Effector memory CD4-positive, alpha-beta T cell (primary cell): Measurements from ENCODE around the gene PDGFD.

Experiments
- DNase-seq, 3 donors: peaks; one replicate each; pipeline ENCODE4 v3.0.0-alpha.2; 2020
- H3K27ac ChIP-seq: 2 replicates; pipeline ENCODE4 v1.7.0; 2013; ENCODE audit warnings: mild to moderate bottlenecking, low read length, moderate library complexity; ENCODE audit not compliant: insufficient read depth, poor library complexity, severe bottlenecking
- H3K27me3 ChIP-seq: replicated peaks from 2 replicates; pipeline ENCODE4 v1.7.0; 2013; ENCODE audit warnings: mild to moderate bottlenecking, low read length; ENCODE audit not compliant: insufficient read depth, control insufficient read depth, poor library complexity, severe bottlenecking
- H3K36me3 ChIP-seq: 2 replicates; pipeline ENCODE4 v1.7.0; 2013; ENCODE audit warnings: mild to moderate bottlenecking, low read length, moderate library complexity; ENCODE audit not compliant: control insufficient read depth, insufficient read depth
- H3K4me1 ChIP-seq: 2 replicates; pipeline ENCODE4 v1.7.0; 2013; ENCODE audit warnings: low read length, mild to moderate bottlenecking; ENCODE audit not compliant: control insufficient read depth, insufficient read depth, poor library complexity, severe bottlenecking
- H3K4me3 ChIP-seq: 2 replicates; pipeline ENCODE4 v1.7.0; 2013; ENCODE audit warnings: low read length, low read depth, mild to moderate bottlenecking; ENCODE audit not compliant: insufficient read depth, poor library complexity, severe bottlenecking
- H3K9me3 ChIP-seq: 2 replicates; pipeline ENCODE4 v1.7.0; 2013; ENCODE audit warnings: mild to moderate bottlenecking, low read length, moderate library complexity; ENCODE audit not compliant: control insufficient read depth

PDGFD gene

GRCh38 chr11:104098132-104098531 is 65.8 kb downstream of the PDGFD start:
- no peak overlapping the region for H3K4me3 ChIP-seq
- no peaks in the 10 kb centered on the region for H3K36me3 ChIP-seq
- no peak overlapping the region for H3K27ac ChIP-seq
- DNase-seq = no peak
- H3K9me3 ChIP-seq = no peaks in the 10 kb centered on the region
- H3K27me3 ChIP-seq = no peaks in the 10 kb centered on the region
- no peaks in the 10 kb centered on the region for H3K4me1 ChIP-seq

- Histone ChIP-seq H3K36me3 (no peaks in the 10 kb centered on the region), H3K27me3 (no peaks in the 10 kb centered on the region), H3K27ac (no peak overlapping the region), H3K9me3 (no peaks in the 10 kb centered on the region), H3K4me3 (no peak overlapping the region), H3K4me1 (no peaks in the 10 kb centered on the region)
- DNase-seq = no peak
Observed at GRCh38 chr11:104096900-104097299, 67.0 kb downstream of the PDGFD start.

- H3K9me3 ChIP-seq = no peaks in the 10 kb centered on the region
- no peaks in the 10 kb centered on the region for H3K27me3 ChIP-seq
- H3K4me1 ChIP-seq = no peaks in the 10 kb centered on the region
- no peak overlapping the region for H3K4me3 ChIP-seq
- no peaks in the 10 kb centered on the region for H3K36me3 ChIP-seq
- H3K27ac ChIP-seq = no peak overlapping the region
- DNase-seq = no peak
Observed at GRCh38 chr11:104095791-104096190, 68.2 kb downstream of the PDGFD start.

GRCh38 chr11:104094576-104094975 is 69.4 kb downstream of the PDGFD start:
- H3K9me3 ChIP-seq = no peaks in the 10 kb centered on the region
- no peak overlapping the region for H3K4me3 ChIP-seq

GRCh38 chr11:104093426-104094280 is 70.3 kb downstream of the PDGFD start:
- H3K36me3 ChIP-seq = no peaks in the 10 kb centered on the region
- no peaks in the 10 kb centered on the region for H3K27me3 ChIP-seq
- no peak for DNase-seq
- H3K27ac ChIP-seq = no peak overlapping the region
- H3K4me3 ChIP-seq = no peak overlapping the region
- H3K9me3 ChIP-seq = no peaks in the 10 kb centered on the region
- H3K4me1 ChIP-seq = no peaks in the 10 kb centered on the region

More at GRCh38 chr11:104094576-104094975, 69.4 kb downstream of the PDGFD start:
- Histone ChIP-seq H3K36me3 (no peaks in the 10 kb centered on the region), H3K27ac (no peak overlapping the region), H3K4me1 (no peaks in the 10 kb centered on the region), H3K27me3 (no peaks in the 10 kb centered on the region)
- DNase-seq = no peak

- no peaks in the 10 kb centered on the region for H3K9me3 ChIP-seq
Observed at GRCh38 chr11:104092744-104093143, 71.2 kb downstream of the PDGFD start.

GRCh38 chr11:104091281-104092096 is 72.5 kb downstream of the PDGFD start:
- DNase-seq = no peak
- H3K27me3 ChIP-seq = no peaks in the 10 kb centered on the region
- no peaks in the 10 kb centered on the region for H3K36me3 ChIP-seq
- H3K27ac ChIP-seq = no peak overlapping the region
- H3K4me3 ChIP-seq = no peak overlapping the region
- H3K4me1 ChIP-seq = no peaks in the 10 kb centered on the region
- no peaks in the 10 kb centered on the region for H3K9me3 ChIP-seq

More at GRCh38 chr11:104092744-104093143, 71.2 kb downstream of the PDGFD start:
- Histone ChIP-seq H3K27ac (no peak overlapping the region), H3K4me1 (no peaks in the 10 kb centered on the region), H3K36me3 (no peaks in the 10 kb centered on the region), H3K27me3 (no peaks in the 10 kb centered on the region), H3K4me3 (no peak overlapping the region)
- no peak for DNase-seq

GRCh38 chr11:104090767-104091166 is 73.2 kb downstream of the PDGFD start:
- H3K27ac ChIP-seq = no peak overlapping the region
- no peaks in the 10 kb centered on the region for H3K36me3 ChIP-seq
- H3K4me3 ChIP-seq = no peak overlapping the region
- H3K4me1 ChIP-seq = no peaks in the 10 kb centered on the region
- no peak for DNase-seq
- no peaks in the 10 kb centered on the region for H3K9me3 ChIP-seq
- no peaks in the 10 kb centered on the region for H3K27me3 ChIP-seq

GRCh38 chr11:104089481-104089880 is 74.5 kb downstream of the PDGFD start:
- H3K27me3 ChIP-seq = no peaks in the 10 kb centered on the region
- no peaks in the 10 kb centered on the region for H3K9me3 ChIP-seq
- no peak overlapping the region for H3K27ac ChIP-seq
- H3K4me3 ChIP-seq = no peak overlapping the region
- H3K36me3 ChIP-seq = no peaks in the 10 kb centered on the region
- no peak for DNase-seq
- no peaks in the 10 kb centered on the region for H3K4me1 ChIP-seq

- no peak for DNase-seq
- no peak overlapping the region for H3K27ac ChIP-seq
- H3K4me3 ChIP-seq = no peak overlapping the region
- no peaks in the 10 kb centered on the region for H3K4me1 ChIP-seq
- no peaks in the 10 kb centered on the region for H3K27me3 ChIP-seq
- no peaks in the 10 kb centered on the region for H3K36me3 ChIP-seq
- H3K9me3 ChIP-seq = no peaks in the 10 kb centered on the region
Observed at GRCh38 chr11:104086621-104087020, 77.3 kb downstream of the PDGFD start.
